DMS 273 treated with DMSO at 0.1 percent for 48 hours (cell line): ENCODE measurements around the gene TRMT61A.
"Not testable (repeated sequence)": the region's sequence is repeated elsewhere in the genome, so short reads cannot be mapped to it uniquely, and the experiment has no call there.

ENCODE experiments used
- DNase-seq: peaks from one replicate; lab custom pipeline; 2025; lab: John Stamatoyannopoulos, UW

Gene TRMT61A

GRCh38 chr14:103522649-103523574 lies 6.1 kb upstream of the TRMT61A start, which contains the start of gene CKB:
CKB (minus strand) TSS chr14:103522830; CDS start chr14:103522493, 337 bp downstream.
- no peak for DNase-seq

GRCh38 chr14:103523575-103523954 lies 5.4 kb upstream of the TRMT61A start:
- no peak for DNase-seq

- DNase-seq, result no peak
These were observed 4.7 kb upstream of the TRMT61A start for GRCh38 chr14:103524002-103524935.

GRCh38 chr14:103525430-103526246 lies 3.4 kb upstream of the TRMT61A start:
- DNase-seq, result not testable (repeated sequence)

- no peak for DNase-seq
These were observed 2.6 kb upstream of the TRMT61A start for GRCh38 chr14:103526247-103526913.

- no peak for DNase-seq
These were observed 2.1 kb upstream of the TRMT61A start for GRCh38 chr14:103526914-103527248.

- DNase-seq, result no peak
These were observed 1.4 kb upstream of the TRMT61A start for GRCh38 chr14:103527408-103528145.

- DNase-seq, result no peak
These were observed 830 bp upstream of the TRMT61A start for GRCh38 chr14:103528146-103528586.

GRCh38 chr14:103529383-103530365 lies 678 bp downstream of the TRMT61A start:
- DNase-seq, result no peak

- no peak for DNase-seq
These were observed 1.4 kb downstream of the TRMT61A start for GRCh38 chr14:103530390-103530789.

GRCh38 chr14:103530831-103531230 lies 1.8 kb downstream of the TRMT61A start:
- DNase-seq, result no peak

- no peak for DNase-seq
These were observed 2.6 kb downstream of the TRMT61A start for GRCh38 chr14:103531421-103532215.

GRCh38 chr14:103532216-103533136 lies 3.5 kb downstream of the TRMT61A start:
- no peak for DNase-seq

GRCh38 chr14:103533137-103533998 lies 4.4 kb downstream of the TRMT61A start:
- no peak for DNase-seq

- no peak for DNase-seq
These were observed 5.1 kb downstream of the TRMT61A start for GRCh38 chr14:103533999-103534575.

GRCh38 chr14:103534576-103535061 lies 5.6 kb downstream of the TRMT61A start:
- DNase-seq, result no peak
